Kidney (tissue), 22 donors: ENCODE results near the gene RRM2. TPM values are rescaled to one million over a fixed set of nuclear protein-coding genes. Genes with fewer than 3 reads are reported as not detected.

Experiments used
- DNase-seq, 5 donors: peaks; one replicate each; pipeline ENCODE4 v3.0.0-alpha.2; 2013 to 2020
- FAIRE-seq: peaks from 2 replicates; lab custom pipeline; 2012; peaks lifted over from hg19 to GRCh38; lab: Jason Lieb, UNC
- H3K27ac ChIP-seq, 2 donors: one replicate each; pipeline ENCODE4 v1.7.0; 2013; ENCODE audit warnings: low read depth in 2 of 2, low read length in 2 of 2, inconsistent platforms in 1 of 2
- H3K27me3 ChIP-seq: one replicate; pipeline ENCODE4 v1.7.1; 2013; ENCODE audit warnings: low read length, inconsistent platforms; ENCODE audit not compliant: control insufficient read depth, insufficient read depth
- H3K36me3 ChIP-seq, 3 donors: one replicate each; pipeline versions ENCODE4 v1.7.0 to v1.7.1; 2013; ENCODE audit warnings: low read length in 3 of 3, control low read depth in 1 of 3, inconsistent platforms in 1 of 3; ENCODE audit not compliant: insufficient read depth in 3 of 3, control insufficient read depth in 2 of 3
- H3K4me1 ChIP-seq, 3 donors: one replicate each; pipeline versions ENCODE4 v1.7.0 to v1.7.1; 2013; ENCODE audit warnings: low read length in 3 of 3, inconsistent platforms in 1 of 3, low read depth in 1 of 3; ENCODE audit not compliant: control insufficient read depth in 2 of 3, insufficient read depth in 2 of 3
- H3K4me3 ChIP-seq, 3 donors: one replicate each; pipeline versions ENCODE4 v1.7.0 to v1.8.1; 2013; ENCODE audit warnings: low read length in 3 of 3, control low read depth in 1 of 3, inconsistent platforms in 1 of 3
- H3K9ac ChIP-seq, 3 donors: one replicate each; pipeline versions ENCODE4 v1.7.0 to v1.7.1; 2013; ENCODE audit warnings: low read length in 3 of 3, control low read depth in 1 of 3, inconsistent platforms in 1 of 3
- H3K9me3 ChIP-seq, 3 donors: one replicate each; pipeline versions ENCODE4 v1.7.0 to v1.7.1; 2013; ENCODE audit warnings: low read length in 3 of 3, control low read depth in 1 of 3, inconsistent platforms in 1 of 3; ENCODE audit not compliant: control insufficient read depth in 2 of 3, insufficient read depth in 1 of 3
- CTCF ChIP-seq: IDR thresholded peaks from 3 replicates; pipeline ENCODE4 v1.5.1; 2012; ENCODE audit warnings: mild to moderate bottlenecking, moderate library complexity, borderline replicate concordance; ENCODE audit not compliant: insufficient read depth; ENCODE audit errors: extremely low read depth
- intact Hi-C: fragments of 100-400 bp; cut with DNase I; formaldehyde crosslinking; loops from one replicate; pipeline ENCODE4 v1.11.1; 2022
- long read RNA-seq, 10 donors: library from polyadenylated mRNA in 1 of 10; unstranded in 1 of 10; transcript quantifications; one replicate each; pipeline ENCODE4 v2.0.0 and lab custom pipeline, GENCODE V29; 2021 to 2026
- polyA plus RNA-seq: library from polyadenylated mRNA; stranded (reverse); fragments of 350-450 nt; fragmentation: Illumina TruSeq; extraction: RNeasy Lipid Tissue Mini Kit (QIAGEN cat#74804); gene quantifications from one replicate; pipeline ENCODE4 v1.2.3, GENCODE V29; 2014; ENCODE audit warnings: low read depth, low replicate concordance; ENCODE audit not compliant: insufficient read depth
- total RNA-seq: library from RNA; stranded (reverse); fragmentation: NEBNext Ultra II Directional; extraction: Animal tissue kit (Norgen Biotek cat#: 25700); gene quantifications from one replicate; pipeline ENCODE4 v1.2.1, GENCODE V29; 2021
- donor health status: control.
- donor health status: control.
- donor health status: control.
- donor health status: control.
- donor health status: control.
- donor health status: DM: yes; HTN: yes; CAD: no.
- donor health status: Normal renal cell carcinoma (clear cell type).

Gene RRM2
- 5.5 TPM for total RNA-seq
- 3.6 TPM for polyA plus RNA-seq
- long read RNA-seq, donor 1, transcript RRM2-202 (10 exons, 3,673 nt) = major isoform, 8 of 13 reads
- long read RNA-seq, donor 1, partial matches to known transcripts = 0 of 13 reads
- long read RNA-seq, donor 1, other reads (novel, unspliced or antisense) = 0 of 13 reads
- long read RNA-seq, donor 2, transcript RRM2-202 (10 exons, 3,673 nt) = major isoform, 9 of 10 reads
- long read RNA-seq, donor 2, partial matches to known transcripts = 0 of 10 reads
- long read RNA-seq, donor 2, other reads (novel, unspliced or antisense) = 0 of 10 reads
- long read RNA-seq, donor 3, transcript RRM2-202 (10 exons, 3,673 nt) = major isoform, 5 of 6 reads
- long read RNA-seq, donor 3, partial matches to known transcripts = 0 of 6 reads
- long read RNA-seq, donor 3, other reads (novel, unspliced or antisense) = 0 of 6 reads
- long read RNA-seq, donor 4, transcript RRM2-202 (10 exons, 3,673 nt) = major isoform, 10 of 13 reads
- long read RNA-seq, donor 4, partial matches to known transcripts = 0 of 13 reads
- long read RNA-seq, donor 4, other reads (novel, unspliced or antisense) = 0 of 13 reads
- long read RNA-seq, donor 5 = 0 reads
- long read RNA-seq, donor 6, transcript RRM2-202 (10 exons, 3,673 nt) = major isoform, 9 of 11 reads
- long read RNA-seq, donor 6, partial matches to known transcripts = 0 of 11 reads
- long read RNA-seq, donor 6, other reads (novel, unspliced or antisense) = 0 of 11 reads
- long read RNA-seq, donor 7, partial matches to known transcripts = 1 of 3 reads
- long read RNA-seq, donor 7, other reads (novel, unspliced or antisense) = 0 of 3 reads
- long read RNA-seq, donor 8, transcript RRM2-202 (10 exons, 3,673 nt) = major isoform, 8 of 10 reads
- long read RNA-seq, donor 8, partial matches to known transcripts = 0 of 10 reads
- long read RNA-seq, donor 8, other reads (novel, unspliced or antisense) = 0 of 10 reads
- long read RNA-seq, donor 9, partial matches to known transcripts = 0 of 5 reads
- long read RNA-seq, donor 9, other reads (novel, unspliced or antisense) = 0 of 5 reads
- long read RNA-seq, donor 10, partial matches to known transcripts = 0 of 6 reads
- long read RNA-seq, donor 10, other reads (novel, unspliced or antisense) = 0 of 6 reads

GRCh38 chr2:10122500-10123280 lies at the start of gene RRM2:
TSS of gene RRM2 (plus strand) at chr2:10122739. CDS start at chr2:10122799, 60 bp downstream.
- Histone ChIP-seq H3K4me3 (peak within 1 kb of the TSS; percentile 42 to 68 (median 61)), H3K27me3 (no peaks in the 10 kb centered on the region), H3K27ac (peak within 1 kb of the TSS in 1 of 2 donors; percentile 41), H3K36me3 (no peaks in the 10 kb centered on the region), H3K9ac (peak within 1 kb of the TSS in 2 of 3 donors; percentile 6 to 66), H3K9me3 (no peaks in the 10 kb centered on the region), H3K4me1 (peaks cover 3 to 15% (median 4%) of the 10 kb centered on the region in 3 donors)
- FAIRE-seq = no peak
- intact Hi-C loops = no loop called here
- peak; percentile 2 for TF ChIP-seq CTCF
- peak; percentile 96 to 98 (median 97) for DNase-seq

GRCh38 chr2:10073706-10074105 lies 48.8 kb upstream of the RRM2 start:
- Histone ChIP-seq H3K36me3 (peaks cover 0 to 4% (median 0%) of the 10 kb centered on the region in 3 donors), H3K9me3 (no peaks in the 10 kb centered on the region), H3K27me3 (no peaks in the 10 kb centered on the region), H3K4me3 (peak overlapping the region in 1 of 3 donors; percentile 32), H3K4me1 (peaks cover 0 to 33% (median 23%) of the 10 kb centered on the region in 3 donors), H3K9ac (peak overlapping the region in 1 of 3 donors; percentile 58), H3K27ac (peak overlapping the region; percentile 16 to 65)
- intact Hi-C loops = loop anchor here (10.0 kb wide), 1 partner anchor 361 kb away; no protein-coding TSS in a partner anchor
- DNase-seq (peak in 1 of 5 donors; percentile 47), FAIRE-seq (no peak)
- no peak for TF ChIP-seq CTCF

- H3K27ac ChIP-seq = no peak overlapping the region
- DNase-seq (peak in 1 of 5 donors; percentile 39), FAIRE-seq (no peak)
- H3K9me3 ChIP-seq = no peaks in the 10 kb centered on the region
- H3K27me3 ChIP-seq = no peaks in the 10 kb centered on the region
- peaks cover 0 to 37% (median 23%) of the 10 kb centered on the region in 3 donors for H3K4me1 ChIP-seq
- H3K4me3 ChIP-seq = peak overlapping the region in 1 of 3 donors; percentile 33
- intact Hi-C loops = loop anchor here (10.0 kb wide), 1 partner anchor 360 kb away; no protein-coding TSS in a partner anchor
- TF ChIP-seq CTCF = no peak
- H3K9ac ChIP-seq = peak overlapping the region in 1 of 3 donors; percentile 55
- H3K36me3 ChIP-seq = peaks cover 0 to 4% (median 0%) of the 10 kb centered on the region in 3 donors
These were observed 47.4 kb upstream of the RRM2 start for GRCh38 chr2:10075101-10075500.
